Heart left ventricle (tissue), 16 donors: ENCODE measurements around the gene SLC5A9. TPM values are rescaled to one million over a fixed set of nuclear protein-coding genes. Genes with fewer than 3 reads are reported as not detected.
A peak's percentile ranks its signal among the peaks of the same experiment; 100 is the strongest.
"Not testable (repeated sequence)": the region's sequence is repeated elsewhere in the genome, so short reads cannot be mapped to it uniquely, and the experiment has no call there.

ENCODE experiments used
- ATAC-seq, 4 donors: fragments of 200-7000 bp; cut with Tn5 transposase; one replicate each; pipeline ENCODE4 v1.9.1; 2020 to 2022; ENCODE audit warnings: moderate library complexity in 4 of 4, mild to moderate bottlenecking in 3 of 4, moderate number of reproducible peaks in 1 of 4
- DNase-seq, 5 donors: peaks; one replicate each; pipeline ENCODE4 v3.0.0-alpha.2; 2020
- H3K27ac ChIP-seq, 12 donors: fragments of 200-600 bp; sonication (generic) in 4 of 12; one replicate each; pipeline versions ENCODE4 v1.5.0 to v1.8.0; 2016 to 2022; ENCODE audit warnings: mild to moderate bottlenecking in 2 of 12
- H3K27me3 ChIP-seq, 9 donors: fragments of 200-600 bp; sonication (generic) in 2 of 9; one replicate each; pipeline versions ENCODE4 v1.5.1 to v1.8.0; 2016 to 2022; ENCODE audit warnings: mild to moderate bottlenecking in 3 of 9
- H3K36me3 ChIP-seq, 9 donors: fragments of 200-600 bp; sonication (generic) in 2 of 9; one replicate each; pipeline versions ENCODE4 v1.5.0 to v1.8.0; 2018 to 2022; ENCODE audit warnings: mild to moderate bottlenecking in 2 of 9
- H3K4me1 ChIP-seq, 12 donors: fragments of 200-600 bp; sonication (generic) in 4 of 12; one replicate each; pipeline versions ENCODE4 v1.5.0 to v1.8.0; 2016 to 2022; ENCODE audit warnings: mild to moderate bottlenecking in 3 of 12
- H3K4me3 ChIP-seq, 12 donors: fragments of 200-600 bp; sonication (generic) in 4 of 12; one replicate each; pipeline versions ENCODE4 v1.5.0 to v1.8.0; 2017 to 2022; ENCODE audit warnings: mild to moderate bottlenecking in 9 of 12, moderate library complexity in 4 of 12
- H3K9me3 ChIP-seq, 12 donors: fragments of 200-600 bp; sonication (generic) in 4 of 12; one replicate each; pipeline versions ENCODE4 v1.5.0 to v1.8.0; 2016 to 2022; ENCODE audit warnings: mild to moderate bottlenecking in 1 of 12
- CTCF ChIP-seq, 12 donors: fragments of 200-600 bp; sonication (generic) in 4 of 12; IDR thresholded peaks; one replicate each; pipeline versions ENCODE4 v1.5.0 to v1.8.0; 2018 to 2022; ENCODE audit warnings: antibody characterized with exemption in 12 of 12, mild to moderate bottlenecking in 5 of 12
- POLR2A ChIP-seq, 2 donors: fragments of 450-650 bp; IDR thresholded peaks; one replicate each; pipeline ENCODE4 v1.6.1; 2017; ENCODE audit warnings: antibody characterized with exemption in 2 of 2, mild to moderate bottlenecking in 2 of 2, moderate library complexity in 2 of 2
- WGBS, 4 donors: extraction: QIAGEN DNeasy Blood & Tissue Kit in 2 of 4; methylation state at CpG; one replicate each; pipeline versions ENCODE4 v1.1.5 to v1.1.7; 2013 to 2018; 5-methylcytosine and 5-hydroxymethylcytosine counted together
- intact Hi-C, 10 donors: fragments of 100-400 bp; cut with DNase I; formaldehyde crosslinking; loops; one replicate each; pipeline versions ENCODE4 v1.11.1 to v1.14.2; 2022
- polyA plus RNA-seq, 2 donors: library from polyadenylated mRNA; stranded (reverse); fragments of 200-250 nt; gene quantifications; one replicate each; pipeline ENCODE4 v1.2.3, GENCODE V29; 2013
- total RNA-seq, 9 donors: library from RNA; depleted of rRNA in 2 of 9; stranded (reverse); fragments of >200 nt in 2 of 9; fragmentation: NEBNext Ultra II Directional in 3 of 9; extraction: Animal tissue kit (Norgen Biotek cat#: 25700) in 3 of 9; gene quantifications; one replicate each; pipeline versions ENCODE4 v1.1.0 to v1.2.4, GENCODE V29; 2016 to 2023
- donor health status: ischemic (EF 13 %, LVEDD 7.1; RV severe dilation, severe dysfunction).
- donor health status: healthy with polysubstance abuse.
- donor health status: DM: no; HTN: yes; CAD: no.
- donor health status: DM: no; HTN: no; CAD: no.
- donor health status: ischemic (EF 25% LVEDD 6.9; RV normal size, moderate dysfunction).
- donor health status: ischemic (EF 25% LVEDD 5.7; RV mildly dilated, moderate dysfunction).
- donor health status: healthy.
- donor health status: DM: yes; HTN: yes; CAD: no.
- donor health status: ischemic (EF 35%, LVEDD 5.7; RV mildly dilated, moderate dysfunction).
- donor health status: nonischemic (EF 11% LVEDD 7.7; RV severe dilation, severe dysfunction).
- donor health status: DM: yes; HTN: yes; CAD: no.
- donor health status: PGD.
- donor health status: ischemic (EF 29% LVEDD 5.4; RV normal size, mild dysfunction).
- donor health status: nonischemic (EF 23%, LVEDD 6.1; RV moderate dilation, normal function).

The SLC5A9 gene
- total and polyA plus RNA-seq, 11 donors, result 0.04 to 0.67 (median 0.17) TPM; not detected in 3

- Histone ChIP-seq H3K27me3 (no peaks in the 10 kb centered on the region), H3K9me3 (peaks cover 0 to 8% (median 0%) of the 10 kb centered on the region in 12 donors), H3K27ac (no peak overlapping the region), H3K36me3 (peaks cover 0 to 4% (median 0%) of the 10 kb centered on the region in 9 donors), H3K4me1 (no peaks in the 10 kb centered on the region), H3K4me3 (no peak overlapping the region)
- ATAC-seq (peak in 1 of 4 donors; percentile 20), DNase-seq (peak in 1 of 5 donors; percentile 19)
- 91 to 100% (median 95%) methylated on average over 4 to 5 of the region's 5 CpGs for whole genome bisulfite sequencing, 4 donors
- intact Hi-C loops, result no loop called here
- TF ChIP-seq CTCF (IDR thresholded peaks at IDR 0.05), result no peak
- no peak for TF ChIP-seq POLR2A (IDR thresholded peaks at IDR 0.05)
Observed at GRCh38 chr1:48292706-48293105, 70.2 kb downstream of the SLC5A9 start.

- WGBS, 4 donors, result 91 to 96% (median 93%) methylated on average over 6 of the region's 6 CpGs
- H3K27me3 ChIP-seq, H3K4me3 ChIP-seq, H3K27ac ChIP-seq, intact Hi-C loops, H3K4me1 ChIP-seq, DNase-seq, H3K9me3 ChIP-seq, ATAC-seq: not testable (repeated sequence)
- H3K36me3 ChIP-seq, result peaks cover 0 to 14% (median 0%) of the 10 kb centered on the region in 9 donors
Observed at GRCh38 chr1:48294094-48294493, 71.6 kb downstream of the SLC5A9 start.

- TF ChIP-seq CTCF (IDR thresholded peaks at IDR 0.05) (no peak), POLR2A (IDR thresholded peaks at IDR 0.05) (no peak)
- peaks cover 0 to 2% (median 0%) of the 10 kb centered on the region in 12 donors for H3K9me3 ChIP-seq
- ATAC-seq (no peak), DNase-seq (no peak)
- H3K4me3 ChIP-seq, result no peak overlapping the region
- no peak overlapping the region for H3K27ac ChIP-seq
- intact Hi-C loops, result no loop called here
- no peaks in the 10 kb centered on the region for H3K27me3 ChIP-seq
- no peaks in the 10 kb centered on the region for H3K4me1 ChIP-seq
- peaks cover 0 to 14% (median 0%) of the 10 kb centered on the region in 9 donors for H3K36me3 ChIP-seq
- 81 to 95% (median 88%) methylated on average over 1 of the region's 1 CpG for WGBS, 4 donors
Observed at GRCh38 chr1:48294656-48295055, 72.1 kb downstream of the SLC5A9 start.

Other genes with a start within 250 kb of the SLC5A9 start
- 1 to 10 TPM in 4 of 9 donors, under 1 TPM in 5; 0.31 to 1.1 (median 0.87) TPM for gene TRABD2B, start 225.3 kb upstream of the SLC5A9 start, total RNA-seq
- gene TRABD2B, start 225.3 kb upstream of the SLC5A9 start, polyA plus RNA-seq, result under 1 TPM; 0.46 to 0.80 TPM
- gene SPATA6, start 249.5 kb downstream of the SLC5A9 start, total RNA-seq, result 10 to 100 TPM in 2 of 9 donors, 1 to 10 TPM in 7; 2.3 to 13.8 (median 7.2) TPM
- gene SPATA6, start 249.5 kb downstream of the SLC5A9 start, polyA plus RNA-seq, result 1 to 10 TPM; 1.4 to 1.8 TPM